ENCODE measurements around the gene ING4. TPM values are rescaled to one million over a fixed set of nuclear protein-coding genes. Genes with fewer than 3 reads are reported as not detected.

ING4 gene
- total RNA-seq, 1 experiment from 2014 or later = 20.1 TPM

DNA sequence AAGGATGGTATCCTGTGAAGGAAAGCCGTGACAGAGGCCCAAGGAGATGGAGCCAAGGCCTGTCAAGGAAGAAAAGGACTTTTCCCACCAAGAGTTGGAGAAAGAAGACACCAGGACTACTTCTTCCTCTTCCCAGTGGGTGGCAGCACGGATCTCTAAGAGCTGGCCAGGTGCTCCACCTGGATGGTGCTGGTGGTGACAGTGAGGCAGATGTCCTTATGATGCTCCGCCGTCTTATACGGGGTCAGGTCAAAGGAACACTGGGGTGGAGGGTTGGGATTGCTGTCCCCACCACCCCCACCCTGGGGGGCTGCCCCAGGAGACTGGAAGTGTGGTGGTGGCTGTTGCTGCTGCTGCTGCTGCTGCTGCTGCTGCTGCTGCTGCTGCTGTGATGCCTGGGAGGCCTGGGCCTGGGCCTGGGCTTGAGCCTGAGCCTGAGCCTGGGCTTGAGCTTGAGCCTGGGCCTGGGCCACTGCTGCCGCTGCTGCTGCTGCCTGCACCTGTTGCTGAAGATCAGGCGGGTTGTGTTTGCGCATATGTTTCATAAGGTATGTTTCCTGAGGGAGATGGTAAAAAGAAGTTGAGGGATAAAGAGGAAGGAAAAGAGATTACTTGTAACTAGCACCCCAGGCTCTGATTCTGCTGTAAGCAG lies 4.8 kb upstream of the ING4 start:
- no peak overlapping the region for H3K18ac ChIP-seq (ENCODE audit: insufficient read length, low read depth, low read length)
- H3K4ac ChIP-seq (ENCODE audit: low read depth, low read length) = no peak overlapping the region
- Mint-ChIP-seq H3K36me3 (ENCODE audit: insufficient read depth in 1 of 3, low read depth in 3 of 3) (peaks cover 41 to 67% (median 52%) of the 10 kb centered on the region in 3 experiments), H3K4me3 (no peak overlapping the region), H3K27ac (peak overlapping the region in 1 of 3 experiments; percentile 21; a peak in 1 of 7 replicates), H3K27me3 (ENCODE audit: low read depth) (no peaks in the 10 kb centered on the region; the same call in 1 of the 2 replicates), H3K9me3 (no peaks in the 10 kb centered on the region), H3K4me1 (peaks cover 3 to 4% of the 10 kb centered on the region in 2 experiments; a peak in 1 of 4 replicates)
- H4K91ac ChIP-seq (ENCODE audit: insufficient read length, low read depth, low read length) = no peak overlapping the region
- H4K8ac ChIP-seq (replicated peaks; ENCODE audit: insufficient read length, low read depth, low read length) = no peak overlapping the region
- no peak overlapping the region for H3K4me2 ChIP-seq (ENCODE audit: insufficient read depth, insufficient read length, low read length)
- no peaks in the 10 kb centered on the region for H3K9me3 ChIP-seq (ENCODE audit: control insufficient read depth, low read depth, low read length)
- H3K23me2 ChIP-seq (ENCODE audit: insufficient read length, low read depth, low read length, poor library complexity, severe bottlenecking) = peaks cover under 1% of the 10 kb centered on the region
- H3K14ac ChIP-seq (ENCODE audit: insufficient read depth, low read length) = no peak overlapping the region
- H2AFZ ChIP-seq (ENCODE audit: low read length) = no peak overlapping the region
- no peak overlapping the region for H2AK5ac ChIP-seq (ENCODE audit: insufficient read length, low read length)
- H3T11ph ChIP-seq (ENCODE audit: low read length) = no peak overlapping the region
- whole genome bisulfite sequencing (ENCODE audit: extremely low coverage, insufficient read length, low lambda C conversion rate) = no CpG with 5 or more reads among the region's 8 CpGs
- no peak overlapping the region for H2BK5ac ChIP-seq (ENCODE audit: insufficient read length, low read length)
- TF ChIP-seq CTCF (conservative IDR thresholded peaks at IDR 0.05) = peak; percentile 46; the same call in 2 of the 3 replicates
- H3K4me1 ChIP-seq (ENCODE audit: insufficient read depth, low read length) = no peaks in the 10 kb centered on the region
- H3K79me2 ChIP-seq (ENCODE audit: insufficient read depth, low read length) = no peaks in the 10 kb centered on the region
- H4K20me1 ChIP-seq (ENCODE audit: control insufficient read depth, insufficient read depth, insufficient read length) = no peaks in the 10 kb centered on the region
- no peaks in the 10 kb centered on the region for H3K79me1 ChIP-seq (ENCODE audit: insufficient read depth, low read depth, low read length, poor library complexity, severe bottlenecking)
- H3K23ac ChIP-seq (ENCODE audit: insufficient read length, low read depth, low read length) = no peak overlapping the region
- no peak overlapping the region for H2BK15ac ChIP-seq (ENCODE audit: low read depth, low read length)
- H3K56ac ChIP-seq (ENCODE audit: insufficient read length, low read depth, low read length) = no peak overlapping the region
- no peak overlapping the region for H2BK12ac ChIP-seq (ENCODE audit: insufficient read length, low read depth, low read length)
- H3K9ac ChIP-seq (ENCODE audit: extremely low read depth, insufficient read length, low read length) = no peak overlapping the region
- no peak overlapping the region for H3K27ac ChIP-seq (ENCODE audit: insufficient read length, low read depth, low read length)
- H3K27me3 ChIP-seq (ENCODE audit: insufficient read depth, low read length) = no peaks in the 10 kb centered on the region
- no peak overlapping the region for H2BK120ac ChIP-seq (ENCODE audit: low read depth, low read length, poor library complexity, severe bottlenecking)
- H2BK20ac ChIP-seq (ENCODE audit: low read depth, low read length, poor library complexity, severe bottlenecking) = no peak overlapping the region
- DNase-seq = peak; percentile 66
- no peak overlapping the region for H4K5ac ChIP-seq (ENCODE audit: insufficient read length, low read depth, low read length)

Data from H9 (cell line).